ENCODE measurements around the gene RBM34.
"Not testable (repeated sequence)": the region's sequence is repeated elsewhere in the genome, so short reads cannot be mapped to it uniquely, and the experiment has no call there.

RBM34 gene

GRCh38 chr1:235091319-235092044 lies 69.6 kb downstream of the RBM34 start:
- not testable (repeated sequence) for DNase-seq (ENCODE audit: low spot score)

GRCh38 chr1:235090406-235091069 lies 70.5 kb downstream of the RBM34 start:
- no peak for DNase-seq (ENCODE audit: low spot score)

DNA sequence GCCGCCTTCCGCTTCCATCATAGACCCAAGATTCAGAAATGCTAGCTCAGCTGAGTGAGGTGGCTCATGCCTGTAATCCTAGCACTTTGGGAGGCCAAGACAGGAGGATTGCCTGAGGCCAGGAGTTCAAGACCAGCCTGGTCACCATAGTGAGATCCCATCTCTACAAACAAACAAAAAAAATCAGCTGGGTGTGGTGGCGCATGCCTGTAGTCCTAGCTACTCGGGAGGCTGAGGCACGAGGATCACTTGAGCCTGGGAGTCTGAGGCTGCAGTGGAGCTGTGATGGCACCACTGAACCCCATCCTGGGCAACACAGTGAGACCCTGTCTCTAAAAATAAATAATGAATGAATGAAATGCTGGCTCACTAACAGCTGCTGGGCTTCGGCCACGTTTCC lies 72.1 kb downstream of the RBM34 start:
- no peak for DNase-seq (ENCODE audit: low spot score)

DNA sequence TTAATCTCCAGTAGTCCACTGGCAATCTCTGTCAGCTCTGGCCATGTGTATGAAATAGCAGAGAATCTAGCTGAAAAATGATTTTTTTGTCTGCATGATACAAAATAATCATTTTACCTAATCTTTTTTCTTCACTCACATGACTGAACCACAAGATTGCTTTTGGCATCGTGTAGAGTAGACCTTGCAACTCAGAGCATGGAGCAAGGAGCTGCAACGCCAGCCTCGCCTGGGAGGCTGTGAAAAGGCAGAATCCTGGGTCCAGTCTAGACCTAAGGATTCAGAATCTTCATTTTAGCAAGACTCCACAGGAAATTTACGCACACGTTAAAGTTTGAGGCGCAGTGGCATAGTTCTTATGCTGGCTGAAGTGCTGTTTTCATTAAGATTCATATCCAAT lies 72.6 kb downstream of the RBM34 start:
- DNase-seq (ENCODE audit: low spot score): no peak

DNA sequence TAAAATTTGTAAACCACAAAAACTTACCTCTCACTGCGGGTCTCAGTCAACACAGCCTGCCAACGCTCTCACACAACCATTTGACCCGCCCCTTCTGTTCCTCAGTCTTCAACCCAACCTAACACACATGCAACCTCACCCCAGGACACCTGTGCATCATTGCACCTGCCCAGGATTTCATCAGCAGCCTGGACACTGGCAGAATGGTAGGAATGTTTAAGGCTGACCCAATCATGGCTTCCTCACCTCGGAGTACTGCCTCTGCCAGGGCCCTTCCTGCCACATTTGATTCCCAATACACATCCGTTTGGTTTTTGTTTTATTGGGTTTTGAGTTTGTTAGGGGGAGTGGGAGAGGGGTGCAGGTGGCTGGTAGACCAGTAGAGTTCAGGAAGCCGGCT lies 73.1 kb downstream of the RBM34 start:
- no peak for DNase-seq (ENCODE audit: low spot score)

DNA sequence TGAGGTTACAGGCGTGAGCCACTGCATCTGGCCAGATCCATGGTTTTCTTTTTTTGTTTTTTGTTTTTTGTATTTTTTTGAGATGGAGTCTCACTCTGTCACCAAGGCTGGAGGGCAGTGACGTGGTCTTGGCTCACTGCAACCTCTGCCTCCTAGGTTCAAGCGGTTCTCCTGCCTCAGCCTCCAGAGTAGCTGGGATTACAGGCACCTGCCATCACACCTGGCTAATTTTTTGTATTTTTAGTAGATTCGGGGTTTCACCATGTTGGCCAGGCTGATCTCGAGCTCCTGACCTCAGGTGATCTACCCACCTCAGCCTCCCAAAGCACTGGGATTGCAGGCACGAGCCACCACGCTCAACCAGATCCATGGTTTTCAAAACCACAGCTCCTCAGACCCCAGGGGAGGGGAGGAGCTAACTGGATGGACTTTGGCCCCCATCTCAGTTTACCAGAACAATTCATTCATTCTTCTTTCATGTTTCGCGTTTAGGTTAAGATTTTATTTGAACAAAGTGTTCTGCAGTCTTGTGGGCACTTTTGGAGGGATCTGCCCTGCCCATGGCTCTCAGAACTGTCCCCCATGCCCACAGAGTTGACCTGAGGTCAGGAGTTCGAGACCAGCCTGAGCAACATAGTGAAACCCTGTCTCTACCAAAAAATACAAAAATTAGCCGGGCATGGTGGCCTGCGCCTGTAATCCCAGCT lies 75.5 kb downstream of the RBM34 start:
- not testable (repeated sequence) for DNase-seq (ENCODE audit: low spot score)

Measured in LoVo (cell line).